Measurements from ENCODE around the gene KRTAP13-4. TPM values are rescaled to one million over a fixed set of nuclear protein-coding genes. Genes with fewer than 3 reads are reported as not detected.

KRTAP13-4 gene
- total RNA-seq, 2 experiments from 2014 or later = not detected

DNA sequence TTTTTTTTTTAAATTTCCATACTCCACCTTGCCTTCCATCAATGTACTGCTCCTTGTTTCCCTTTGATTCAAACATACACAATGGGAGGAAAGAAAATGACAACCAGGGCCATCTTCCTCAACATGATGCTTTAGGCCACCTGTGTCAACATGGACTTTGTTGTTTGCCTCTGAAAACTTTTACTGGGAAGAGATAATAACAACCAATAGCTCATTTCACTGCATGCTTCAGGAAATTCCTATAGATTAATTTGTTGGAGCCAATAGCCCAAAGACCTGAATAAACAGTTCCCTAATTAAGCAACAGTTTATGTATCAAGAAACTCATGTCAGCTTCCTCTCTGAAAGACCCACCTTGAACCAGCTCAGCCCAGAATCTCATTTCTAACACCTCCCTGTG lies 13.2 kb downstream of the KRTAP13-4 start:
- Mint-ChIP-seq H3K4me1 (ENCODE audit: low read depth) (peaks cover 5% of the 10 kb centered on the region), H3K9me3 (ENCODE audit: insufficient read depth) (no peaks in the 10 kb centered on the region), H3K27ac (no peak overlapping the region), H3K36me3 (ENCODE audit: low read depth) (no peaks in the 10 kb centered on the region), H3K4me3 (no peak overlapping the region), H3K27me3 (ENCODE audit: low read depth) (no peaks in the 10 kb centered on the region)
- no peak for DNase-seq
- ChIA-PET POLR2A (no interaction called here), CTCF (interaction anchor here (0.6 to 1.6 kb wide), 2 partner anchors 8 to 10 kb away, joined by 3 to 5 read pairs; no protein-coding TSS in a partner anchor)
- ATAC-seq = no peak

DNA sequence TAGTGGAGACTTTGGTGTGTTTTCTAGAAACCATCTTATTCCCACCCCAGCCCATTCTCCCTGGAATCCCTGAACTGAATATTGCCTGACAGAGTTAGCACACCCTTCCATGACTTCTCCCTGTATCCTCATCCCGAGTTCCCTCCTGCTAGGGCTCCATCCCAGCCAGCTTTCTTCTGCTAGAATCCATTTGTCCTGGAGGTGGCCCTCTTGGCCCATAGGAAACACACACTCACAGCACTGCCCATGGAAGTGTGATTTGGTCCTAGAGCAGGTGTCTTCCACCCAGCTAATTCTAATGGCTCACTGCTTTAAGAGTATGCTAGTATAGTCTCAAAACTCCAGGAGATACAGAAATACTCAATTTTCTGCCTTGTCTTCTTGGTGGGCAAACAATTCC lies 14.2 kb downstream of the KRTAP13-4 start:
- Mint-ChIP-seq H3K4me3 (no peak overlapping the region), H3K27ac (no peak overlapping the region), H3K36me3 (ENCODE audit: low read depth) (no peaks in the 10 kb centered on the region), H3K9me3 (ENCODE audit: insufficient read depth) (no peaks in the 10 kb centered on the region), H3K27me3 (ENCODE audit: low read depth) (no peaks in the 10 kb centered on the region), H3K4me1 (ENCODE audit: low read depth) (peaks cover 5% of the 10 kb centered on the region)
- ATAC-seq (no peak), DNase-seq (no peak)
- POLR2A ChIA-PET = no interaction called here
- CTCF ChIA-PET = no interaction called here

DNA sequence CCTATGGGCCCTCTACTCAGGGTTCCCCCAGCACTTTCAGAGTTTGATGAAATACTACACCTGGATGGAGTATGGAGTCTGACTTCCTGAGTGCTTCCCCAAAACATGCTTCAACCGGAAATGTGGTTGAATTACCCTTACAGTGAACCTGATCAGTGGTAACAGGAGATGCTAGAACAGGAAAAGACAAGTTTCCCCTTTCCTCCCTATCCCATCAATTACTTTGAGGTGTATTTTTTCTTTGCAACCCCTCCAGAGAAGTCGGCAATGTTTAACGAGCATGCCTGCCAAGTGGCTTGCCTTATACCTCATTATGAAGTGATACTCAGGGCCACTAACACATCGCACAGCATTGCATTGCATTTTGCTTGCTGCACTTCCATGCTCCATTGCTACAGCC lies 17.0 kb downstream of the KRTAP13-4 start:
- H3K36me3 Mint-ChIP-seq (ENCODE audit: low read depth) = no peaks in the 10 kb centered on the region
- ChIA-PET POLR2A (no interaction called here), CTCF (no interaction called here)
- H3K27ac Mint-ChIP-seq = no peak overlapping the region
- peaks cover 5% of the 10 kb centered on the region for H3K4me1 Mint-ChIP-seq (ENCODE audit: low read depth)
- no peaks in the 10 kb centered on the region for H3K9me3 Mint-ChIP-seq (ENCODE audit: insufficient read depth)
- ATAC-seq (no peak), DNase-seq (no peak)
- H3K27me3 Mint-ChIP-seq (ENCODE audit: low read depth) = no peaks in the 10 kb centered on the region
- no peak overlapping the region for H3K4me3 Mint-ChIP-seq

DNA sequence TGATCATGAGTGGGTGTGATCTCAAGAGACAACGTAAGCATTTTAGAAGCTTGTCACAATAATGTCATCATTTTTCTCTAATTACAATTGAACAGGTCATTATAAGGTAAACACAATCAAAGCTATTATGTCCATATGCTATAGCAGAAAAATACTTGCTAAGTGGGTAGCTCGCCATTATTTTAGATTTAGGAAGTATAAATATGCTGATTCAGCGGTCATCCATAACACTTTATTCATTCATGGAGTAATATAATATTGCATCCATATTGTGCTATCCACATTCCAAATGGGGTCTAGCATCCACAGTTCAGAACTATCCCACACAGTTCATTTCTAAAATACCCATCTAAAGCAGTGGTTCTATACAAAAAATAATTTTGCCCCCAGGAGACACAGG lies 18.5 kb downstream of the KRTAP13-4 start:
- Mint-ChIP-seq H3K9me3 (ENCODE audit: insufficient read depth) (no peaks in the 10 kb centered on the region), H3K27ac (no peak overlapping the region), H3K4me3 (no peak overlapping the region), H3K27me3 (ENCODE audit: low read depth) (no peaks in the 10 kb centered on the region), H3K36me3 (ENCODE audit: low read depth) (no peaks in the 10 kb centered on the region), H3K4me1 (ENCODE audit: low read depth) (peaks cover 5% of the 10 kb centered on the region)
- no peak for ATAC-seq
- no peak for DNase-seq
- POLR2A ChIA-PET = no interaction called here
- CTCF ChIA-PET = no interaction called here

DNA sequence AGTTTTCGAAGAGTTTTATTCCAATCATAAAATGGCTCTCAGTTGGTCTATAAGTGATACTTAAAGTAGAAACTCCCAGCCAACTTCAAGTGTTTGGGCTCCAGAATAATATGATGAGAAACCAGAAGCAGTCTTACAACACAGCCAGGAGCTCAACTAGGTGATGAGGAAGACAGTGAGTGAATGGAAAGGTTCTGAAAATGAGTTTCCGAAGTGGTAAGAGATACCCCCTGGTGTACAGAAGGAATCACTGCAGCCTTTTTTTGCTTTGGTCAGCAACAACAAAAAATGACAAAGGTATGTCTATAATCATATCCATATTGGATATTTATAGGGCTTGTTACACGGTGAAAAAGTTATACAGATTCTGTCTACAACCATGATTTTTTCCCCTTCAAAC lies 33.7 kb downstream of the KRTAP13-4 start:
- POLR2A ChIA-PET = no interaction called here
- H3K9me3 Mint-ChIP-seq (ENCODE audit: insufficient read depth) = no peaks in the 10 kb centered on the region
- CTCF ChIA-PET = no interaction called here

DNA sequence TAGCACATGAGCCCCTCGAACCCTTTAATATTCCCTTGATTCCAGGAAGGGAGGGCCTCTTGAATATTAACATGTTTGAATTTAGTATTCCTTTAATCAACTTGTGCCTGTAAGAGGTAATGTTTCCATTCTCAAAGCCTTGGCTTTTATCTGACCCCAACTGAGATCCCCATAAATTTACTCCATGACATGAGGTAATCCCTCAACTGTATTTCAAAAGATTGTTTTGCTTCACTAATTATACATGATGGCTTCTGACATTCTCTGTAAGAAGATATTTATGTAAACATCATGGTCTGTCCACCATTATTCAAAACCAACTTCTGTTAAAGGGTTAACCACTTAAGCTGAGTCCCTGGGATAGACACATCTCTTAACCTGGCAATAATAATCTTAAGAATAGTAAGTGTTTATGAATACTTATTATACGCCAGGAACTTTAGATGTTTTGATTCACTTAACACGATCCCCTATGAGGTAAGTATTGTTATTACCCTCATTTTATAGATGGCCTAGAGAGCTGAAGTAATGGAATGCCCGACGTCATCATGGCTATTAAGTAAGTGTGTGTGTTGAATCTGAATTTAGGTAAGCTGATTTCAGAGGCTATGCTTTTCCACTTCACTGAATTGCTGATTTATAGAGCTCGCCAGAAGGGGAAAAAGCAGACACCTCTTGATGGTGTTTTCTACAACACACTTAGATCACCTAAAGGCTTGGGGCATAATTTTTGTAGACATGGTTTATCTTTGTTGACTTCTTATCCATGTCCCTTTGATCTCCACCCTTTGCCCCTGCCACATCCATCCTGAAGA lies 39.1 kb downstream of the KRTAP13-4 start:
- Mint-ChIP-seq H3K9me3 (ENCODE audit: insufficient read depth) (no peaks in the 10 kb centered on the region), H3K4me1 (ENCODE audit: low read depth) (no peaks in the 10 kb centered on the region), H3K36me3 (ENCODE audit: low read depth) (no peaks in the 10 kb centered on the region), H3K27ac (no peak overlapping the region), H3K4me3 (no peak overlapping the region), H3K27me3 (ENCODE audit: low read depth) (no peaks in the 10 kb centered on the region)
- DNase-seq (no peak), ATAC-seq (no peak)
- ChIA-PET CTCF (interaction anchor here (0.6 kb wide), 1 partner anchor 601 kb away, joined by 3 read pairs; no protein-coding TSS in a partner anchor), POLR2A (no interaction called here)

More for the DNA sequence above, 33.7 kb downstream of the KRTAP13-4 start:
- H3K4me3 Mint-ChIP-seq = no peak overlapping the region
- DNase-seq = no peak
- H3K27ac Mint-ChIP-seq = no peak overlapping the region
- H3K36me3 Mint-ChIP-seq (ENCODE audit: low read depth) = no peaks in the 10 kb centered on the region
- no peak for ATAC-seq
- H3K4me1 Mint-ChIP-seq (ENCODE audit: low read depth) = no peaks in the 10 kb centered on the region
- H3K27me3 Mint-ChIP-seq (ENCODE audit: low read depth) = no peaks in the 10 kb centered on the region

DNA sequence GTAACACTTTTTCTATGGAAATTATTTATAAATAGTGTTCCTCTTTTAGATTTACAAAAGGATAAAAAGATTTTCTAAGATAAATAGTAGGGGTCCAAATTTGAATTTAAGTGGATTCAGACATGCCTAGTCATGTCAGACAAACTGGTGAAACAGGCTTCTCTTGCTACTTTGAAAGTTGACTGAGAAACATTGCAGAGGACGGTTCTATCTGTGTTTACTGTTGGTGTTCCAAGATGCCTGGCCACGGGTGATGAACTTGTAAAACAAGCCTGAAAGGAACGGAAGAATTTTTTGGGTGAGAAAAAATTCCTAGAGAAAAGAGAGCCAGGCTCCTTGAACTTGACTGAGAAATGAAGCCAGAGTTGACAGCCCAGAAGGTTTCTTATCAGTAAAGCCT lies 48.0 kb downstream of the KRTAP13-4 start:
- no peak overlapping the region for H3K27ac Mint-ChIP-seq
- no peaks in the 10 kb centered on the region for H3K4me1 Mint-ChIP-seq (ENCODE audit: low read depth)
- CTCF ChIA-PET = no interaction called here
- DNase-seq (no peak), ATAC-seq (no peak)
- H3K9me3 Mint-ChIP-seq (ENCODE audit: insufficient read depth) = no peaks in the 10 kb centered on the region
- no peaks in the 10 kb centered on the region for H3K36me3 Mint-ChIP-seq (ENCODE audit: low read depth)
- no peak overlapping the region for H3K4me3 Mint-ChIP-seq
- no peaks in the 10 kb centered on the region for H3K27me3 Mint-ChIP-seq (ENCODE audit: low read depth)
- POLR2A ChIA-PET = no interaction called here

DNA sequence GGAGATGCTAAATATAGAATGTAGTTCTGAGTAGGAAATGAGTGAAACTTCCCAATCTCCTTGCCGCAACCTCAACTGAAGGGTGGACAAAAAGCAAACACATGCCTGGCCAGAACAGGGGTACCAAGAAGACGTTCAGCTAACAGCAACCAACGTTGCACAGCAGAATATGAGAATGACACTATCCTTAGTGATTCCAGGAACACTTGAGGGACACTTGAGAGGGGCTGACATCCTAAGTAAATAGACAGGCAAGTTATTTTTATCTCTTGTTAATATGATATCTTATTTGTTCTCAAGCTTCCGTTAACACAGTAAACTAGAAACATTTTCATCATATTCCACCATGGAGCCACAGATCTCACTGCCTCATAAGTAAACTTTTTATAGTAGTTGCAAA lies 49.2 kb downstream of the KRTAP13-4 start:
- Mint-ChIP-seq H3K4me1 (ENCODE audit: low read depth) (no peaks in the 10 kb centered on the region), H3K9me3 (ENCODE audit: insufficient read depth) (no peaks in the 10 kb centered on the region), H3K4me3 (no peak overlapping the region), H3K27ac (no peak overlapping the region), H3K36me3 (ENCODE audit: low read depth) (no peaks in the 10 kb centered on the region), H3K27me3 (ENCODE audit: low read depth) (no peaks in the 10 kb centered on the region)
- ChIA-PET POLR2A (no interaction called here), CTCF (no interaction called here)
- ATAC-seq (no peak), DNase-seq (no peak)

DNA sequence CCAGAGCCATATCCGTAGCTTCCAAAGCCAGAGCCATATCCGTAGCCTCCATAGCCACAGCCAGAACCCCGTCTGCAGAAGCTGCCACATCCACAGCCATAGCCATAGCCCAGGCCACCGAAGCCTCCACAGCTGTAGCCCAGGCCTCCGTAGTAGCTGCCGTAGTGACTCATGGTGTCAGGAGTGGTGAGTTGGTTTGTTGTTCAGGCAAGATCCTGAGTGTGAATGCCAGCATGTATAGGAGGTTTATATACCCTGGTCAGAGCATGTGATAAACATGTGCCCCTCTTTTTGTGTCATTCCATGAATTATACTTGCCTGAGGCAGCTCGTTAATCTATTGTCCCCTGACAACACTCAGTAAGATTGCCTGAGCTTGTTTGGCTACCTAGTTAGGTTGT lies 50.1 kb downstream of the KRTAP13-4 start, which contains the start of gene KRTAP19-1:
KRTAP19-1 (minus strand) TSS at position 223 of the 400 bp plus-strand sequence; CDS start at position 173, 50 bp downstream.
- CTCF ChIA-PET = no interaction called here
- POLR2A ChIA-PET = no interaction called here
- Mint-ChIP-seq H3K9me3 (ENCODE audit: insufficient read depth) (no peaks in the 10 kb centered on the region), H3K27ac (no peak within 1 kb of the TSS), H3K4me3 (no peak within 1 kb of the TSS), H3K4me1 (ENCODE audit: low read depth) (no peaks in the 10 kb centered on the region), H3K27me3 (ENCODE audit: low read depth) (no peaks in the 10 kb centered on the region), H3K36me3 (ENCODE audit: low read depth) (no peaks in the 10 kb centered on the region)
- DNase-seq (no peak), ATAC-seq (no peak)

Other genes with a start within 250 kb of the KRTAP13-4 start
- not detected for gene CLDN8, start 214.1 kb upstream of the KRTAP13-4 start, total RNA-seq
- gene KRTAP24-1, start 147.3 kb upstream of the KRTAP13-4 start, total RNA-seq = not detected
- not detected for gene KRTAP25-1, start 140.7 kb upstream of the KRTAP13-4 start, total RNA-seq
- not detected for gene KRTAP26-1, start 109.9 kb upstream of the KRTAP13-4 start, total RNA-seq
- not detected for gene KRTAP27-1, start 92.5 kb upstream of the KRTAP13-4 start, total RNA-seq
- gene KRTAP23-1, start 81.6 kb upstream of the KRTAP13-4 start, total RNA-seq = not detected
- not detected for gene KRTAP13-2, start 57.9 kb upstream of the KRTAP13-4 start, total RNA-seq
- not detected for gene KRTAP13-1, start 34.2 kb upstream of the KRTAP13-4 start, total RNA-seq
- gene KRTAP13-3, start 4.3 kb upstream of the KRTAP13-4 start, total RNA-seq = not detected
- gene KRTAP15-1, start 10.1 kb downstream of the KRTAP13-4 start, total RNA-seq = not detected
- gene KRTAP19-1, start 50.1 kb downstream of the KRTAP13-4 start, total RNA-seq = not detected
- not detected for gene KRTAP19-2, start 57.2 kb downstream of the KRTAP13-4 start, total RNA-seq
- gene KRTAP19-3, start 61.8 kb downstream of the KRTAP13-4 start, total RNA-seq = not detected
- not detected for gene KRTAP19-4, start 66.9 kb downstream of the KRTAP13-4 start, total RNA-seq
- not detected for gene KRTAP19-5, start 71.9 kb downstream of the KRTAP13-4 start, total RNA-seq
- gene KRTAP19-6, start 111.6 kb downstream of the KRTAP13-4 start, total RNA-seq = not detected
- not detected for gene KRTAP19-7, start 131.1 kb downstream of the KRTAP13-4 start, total RNA-seq
- not detected for gene KRTAP22-2, start 160.2 kb downstream of the KRTAP13-4 start, total RNA-seq
- not detected for gene KRTAP6-3, start 162.2 kb downstream of the KRTAP13-4 start, total RNA-seq
- not detected for gene KRTAP6-2, start 168.7 kb downstream of the KRTAP13-4 start, total RNA-seq
- gene KRTAP22-1, start 170.9 kb downstream of the KRTAP13-4 start, total RNA-seq = not detected
- gene KRTAP6-1, start 183.7 kb downstream of the KRTAP13-4 start, total RNA-seq = not detected
- gene KRTAP20-1, start 186.2 kb downstream of the KRTAP13-4 start, total RNA-seq = not detected
- not detected for gene KRTAP20-4, start 190.4 kb downstream of the KRTAP13-4 start, total RNA-seq
- not detected for gene KRTAP20-2, start 205.0 kb downstream of the KRTAP13-4 start, total RNA-seq
- not detected for gene KRTAP20-3, start 212.6 kb downstream of the KRTAP13-4 start, total RNA-seq